IMR-90 (cell line): ENCODE results near the gene TENM4.

ENCODE experiments used
- MAZ ChIP-seq: IDR thresholded peaks from 2 replicates; pipeline ENCODE4 v1.6.1; 2012; ENCODE audit warnings: low read depth, mild to moderate bottlenecking, low read length, improper control_type of control experiment, moderate library complexity, borderline replicate concordance
- POLR2A ChIP-seq: IDR thresholded peaks from 2 replicates; pipeline ENCODE4 v1.6.1; 2012; ENCODE audit warnings: mild to moderate bottlenecking, low read depth, low read length
- TF ChIP-seq, protein P1 (sequence below): conservative IDR thresholded peaks from 2 replicates; pipeline ENCODE4 v1.5.1; 2012; ENCODE audit warnings: mild to moderate bottlenecking, low read depth, low read length, improper control_type of control experiment

DNA sequence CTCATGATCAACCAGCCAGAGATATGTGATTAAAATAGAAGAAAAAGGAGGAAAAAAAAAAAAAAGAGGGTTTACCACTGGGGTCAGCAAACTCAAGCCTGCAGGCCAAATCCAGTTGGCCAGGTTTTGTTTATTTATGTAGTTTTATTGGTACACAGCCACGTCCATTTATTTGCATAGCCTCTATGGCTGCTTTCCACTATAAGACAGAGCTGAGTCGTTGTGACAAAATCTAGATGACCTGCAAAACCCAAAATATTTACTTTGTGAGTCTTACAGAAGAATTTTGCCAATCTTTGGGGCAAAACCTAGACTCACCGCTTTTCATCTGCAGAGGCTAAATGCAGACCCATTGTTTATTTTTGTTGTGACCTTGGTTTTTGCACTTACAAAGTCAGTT is 87.1 kb downstream of the TENM4 start:
- TF ChIP-seq POLR2A: no peak
- TF ChIP-seq, protein P1, sequence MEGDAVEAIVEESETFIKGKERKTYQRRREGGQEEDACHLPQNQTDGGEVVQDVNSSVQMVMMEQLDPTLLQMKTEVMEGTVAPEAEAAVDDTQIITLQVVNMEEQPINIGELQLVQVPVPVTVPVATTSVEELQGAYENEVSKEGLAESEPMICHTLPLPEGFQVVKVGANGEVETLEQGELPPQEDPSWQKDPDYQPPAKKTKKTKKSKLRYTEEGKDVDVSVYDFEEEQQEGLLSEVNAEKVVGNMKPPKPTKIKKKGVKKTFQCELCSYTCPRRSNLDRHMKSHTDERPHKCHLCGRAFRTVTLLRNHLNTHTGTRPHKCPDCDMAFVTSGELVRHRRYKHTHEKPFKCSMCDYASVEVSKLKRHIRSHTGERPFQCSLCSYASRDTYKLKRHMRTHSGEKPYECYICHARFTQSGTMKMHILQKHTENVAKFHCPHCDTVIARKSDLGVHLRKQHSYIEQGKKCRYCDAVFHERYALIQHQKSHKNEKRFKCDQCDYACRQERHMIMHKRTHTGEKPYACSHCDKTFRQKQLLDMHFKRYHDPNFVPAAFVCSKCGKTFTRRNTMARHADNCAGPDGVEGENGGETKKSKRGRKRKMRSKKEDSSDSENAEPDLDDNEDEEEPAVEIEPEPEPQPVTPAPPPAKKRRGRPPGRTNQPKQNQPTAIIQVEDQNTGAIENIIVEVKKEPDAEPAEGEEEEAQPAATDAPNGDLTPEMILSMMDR: no peak
- no peak for TF ChIP-seq MAZ
